Activated B cell treated with CpG ODN at 0.5 μM for 24 hours (primary cell): ENCODE data around the gene HEMK1. TPM values are rescaled to one million over a fixed set of nuclear protein-coding genes. Genes with fewer than 3 reads are reported as not detected.

Experiments used
- ATAC-seq: fragments of 200-7000 bp; cut with Tn5 transposase; one replicate; pipeline ENCODE4 v1.10.0; 2021; ENCODE audit warnings: low read depth, mild to moderate bottlenecking, moderate library complexity
- CTCF ChIA-PET: fragments of 350-600 bp; sonication (Branson Sonifier 250); formaldehyde crosslinking; loops from one replicate; lab custom pipeline; 2021; ENCODE audit warnings: antibody characterized with exemption; lab: Charles Lee
- POLR2A ChIA-PET: fragments of 350-600 bp; sonication (Branson Sonifier 250); formaldehyde crosslinking; loops from one replicate; lab custom pipeline; 2021; ENCODE audit warnings: antibody characterized with exemption; lab: Charles Lee
- DNase-seq: peaks from one replicate; pipeline ENCODE4 v3.0.0; 2022
- H3K27ac Mint-ChIP-seq: one replicate; pipeline ENCODE4 v1.8.0; 2020; ENCODE audit warnings: mixed read lengths
- H3K27me3 Mint-ChIP-seq: one replicate; pipeline ENCODE4 v1.8.0; 2021; ENCODE audit warnings: mixed read lengths
- H3K36me3 Mint-ChIP-seq: one replicate; pipeline ENCODE4 v1.8.0; 2021; ENCODE audit warnings: low read depth, mixed read lengths
- H3K4me1 Mint-ChIP-seq: one replicate; pipeline ENCODE4 v1.8.0; 2021; ENCODE audit warnings: mixed read lengths
- H3K4me3 Mint-ChIP-seq: one replicate; pipeline ENCODE4 v1.8.0; 2020; ENCODE audit warnings: mild to moderate bottlenecking, mixed read lengths
- H3K9me3 Mint-ChIP-seq: one replicate; pipeline ENCODE4 v1.8.0; 2020; ENCODE audit warnings: mixed read lengths
- CTCF ChIP-seq: fragments of 200-600 bp; IDR thresholded peaks from one replicate; pipeline ENCODE4 v1.8.0; 2022; ENCODE audit warnings: antibody characterized with exemption, mild to moderate bottlenecking
- intact Hi-C: fragments of 100-400 bp; cut with micrococcal nuclease; formaldehyde crosslinking; loops from one replicate; pipeline ENCODE4 v1.15.1; 2024
- total RNA-seq: library from RNA; stranded (reverse); gene quantifications from 2 replicates; pipeline ENCODE4 v1.2.3, GENCODE V29; 2022

Gene HEMK1
- total RNA-seq, 1 donor from 2014 or later, result 26.9 TPM

- no peak for TF ChIP-seq CTCF
- Mint-ChIP-seq H3K4me1 (no peaks in the 10 kb centered on the region), H3K4me3 (no peak overlapping the region), H3K9me3 (no peaks in the 10 kb centered on the region), H3K27me3 (peaks cover 54% of the 10 kb centered on the region), H3K36me3 (no peaks in the 10 kb centered on the region), H3K27ac (no peak overlapping the region)
- intact Hi-C loops, result no loop called here
- DNase-seq (no peak), ATAC-seq (no peak)
- ChIA-PET POLR2A (no interaction called here), CTCF (no interaction called here)
Measured at GRCh38 chr3:50533316-50533715, 36.0 kb upstream of the HEMK1 start.

GRCh38 chr3:50533807-50534461, 35.4 kb upstream of the HEMK1 start:
- ATAC-seq (no peak), DNase-seq (no peak)
- Mint-ChIP-seq H3K4me3 (no peak overlapping the region), H3K4me1 (no peaks in the 10 kb centered on the region), H3K27ac (no peak overlapping the region), H3K36me3 (no peaks in the 10 kb centered on the region), H3K27me3 (peaks cover 55% of the 10 kb centered on the region), H3K9me3 (no peaks in the 10 kb centered on the region)
- POLR2A ChIA-PET, result no interaction called here
- TF ChIP-seq CTCF, result no peak
- CTCF ChIA-PET, result no interaction called here
- intact Hi-C loops, result no loop called here

GRCh38 chr3:50534681-50535330, 34.5 kb upstream of the HEMK1 start:
- H3K4me3 Mint-ChIP-seq, result no peak overlapping the region
- TF ChIP-seq CTCF, result no peak
- H3K27me3 Mint-ChIP-seq, result peaks cover 49% of the 10 kb centered on the region
- H3K4me1 Mint-ChIP-seq, result no peaks in the 10 kb centered on the region
- no peak for ATAC-seq
- no peaks in the 10 kb centered on the region for H3K9me3 Mint-ChIP-seq
- no peaks in the 10 kb centered on the region for H3K36me3 Mint-ChIP-seq
- no peak overlapping the region for H3K27ac Mint-ChIP-seq
- POLR2A ChIA-PET, result no interaction called here
- no peak for DNase-seq
- intact Hi-C loops, result no loop called here
- CTCF ChIA-PET, result no interaction called here

- Mint-ChIP-seq H3K9me3 (no peaks in the 10 kb centered on the region), H3K27me3 (peaks cover 52% of the 10 kb centered on the region), H3K36me3 (no peaks in the 10 kb centered on the region), H3K4me1 (no peaks in the 10 kb centered on the region), H3K4me3 (no peak overlapping the region), H3K27ac (no peak overlapping the region)
- ChIA-PET CTCF (no interaction called here), POLR2A (no interaction called here)
- TF ChIP-seq CTCF, result no peak
- DNase-seq (no peak), ATAC-seq (no peak)
- intact Hi-C loops, result no loop called here
Measured at GRCh38 chr3:50536471-50537180, 32.7 kb upstream of the HEMK1 start.

GRCh38 chr3:50537421-50538129, 31.7 kb upstream of the HEMK1 start:
- Mint-ChIP-seq H3K27ac (no peak overlapping the region), H3K4me3 (no peak overlapping the region), H3K27me3 (peaks cover 53% of the 10 kb centered on the region), H3K4me1 (no peaks in the 10 kb centered on the region), H3K9me3 (no peaks in the 10 kb centered on the region), H3K36me3 (no peaks in the 10 kb centered on the region)
- no peak for ATAC-seq
- POLR2A ChIA-PET, result no interaction called here
- no peak for DNase-seq
- CTCF ChIA-PET, result interaction anchor here (1.3 kb wide), 1 partner anchor 13 kb away, joined by 3 read pairs; no protein-coding TSS in a partner anchor
- intact Hi-C loops, result no loop called here
- no peak for TF ChIP-seq CTCF
